ENCODE results near the gene TTN. TPM values are rescaled to one million over a fixed set of nuclear protein-coding genes. Genes with fewer than 3 reads are reported as not detected.

TTN gene
- total and polyA plus RNA-seq, 2 of the 8 experiments (the other 6 are each of a cell fraction or from before 2014, with no cell fraction given) = 0.30 to 9.7 TPM

DNA sequence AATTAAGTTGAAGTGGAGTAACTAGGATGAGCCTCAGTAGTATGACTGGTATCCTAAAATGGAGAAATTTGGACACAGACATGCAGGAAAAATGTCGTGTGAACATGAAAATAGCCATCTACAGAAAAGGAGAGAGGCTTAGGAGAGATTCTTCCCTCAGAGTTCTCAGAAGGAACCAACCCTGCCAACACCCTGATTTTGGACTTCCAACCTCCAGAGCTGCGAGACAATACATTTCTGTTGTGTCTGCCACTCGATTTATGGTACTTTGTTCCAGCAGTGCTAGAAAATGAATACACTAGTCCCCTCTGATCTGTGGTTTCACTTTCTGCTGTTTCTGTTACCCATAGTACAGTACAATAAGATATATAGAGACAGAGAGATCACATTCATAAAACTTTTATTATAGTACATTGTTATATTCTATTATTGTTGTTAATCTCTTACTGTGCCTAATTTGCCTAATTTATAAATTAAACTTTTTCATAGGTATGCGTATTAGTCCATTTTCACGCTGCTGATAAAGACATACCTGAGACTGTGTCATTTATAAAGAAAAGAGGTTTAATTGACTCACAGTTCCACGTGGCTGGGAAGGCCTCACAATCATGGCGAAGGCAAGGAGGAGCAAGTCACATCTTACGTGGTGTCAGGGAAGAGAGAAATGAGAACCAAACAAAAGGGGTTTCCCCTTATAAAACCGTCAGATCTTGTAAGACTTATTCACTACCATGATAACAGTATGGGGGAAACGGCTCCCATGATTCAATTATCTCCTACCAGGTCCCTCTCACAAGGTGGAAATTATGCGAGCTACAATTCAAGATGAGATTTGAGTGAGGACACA is 285.7 kb downstream of the TTN start (continued):
- TF ChIP-seq, protein P1, sequence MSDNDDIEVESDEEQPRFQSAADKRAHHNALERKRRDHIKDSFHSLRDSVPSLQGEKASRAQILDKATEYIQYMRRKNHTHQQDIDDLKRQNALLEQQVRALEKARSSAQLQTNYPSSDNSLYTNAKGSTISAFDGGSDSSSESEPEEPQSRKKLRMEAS (IDR thresholded peaks at IDR 0.05) = no peak

Measured in H1 (cell line).